Suprapubic skin (tissue), 4 donors: ENCODE measurements around the gene TIAL1. TPM values are rescaled to one million over a fixed set of nuclear protein-coding genes. Genes with fewer than 3 reads are reported as not detected.

Experiments used
- DNase-seq, 2 donors: peaks; one replicate each; pipeline ENCODE4 v3.0.0-alpha.2; 2019; ENCODE audit warnings: low spot score in 2 of 2
- H3K27ac ChIP-seq: fragments of 200-600 bp; sonication (generic); one replicate; pipeline ENCODE4 v1.5.1; 2019
- H3K27me3 ChIP-seq: fragments of 200-600 bp; sonication (generic); one replicate; pipeline ENCODE4 v1.5.1; 2019
- H3K36me3 ChIP-seq: fragments of 200-600 bp; sonication (generic); one replicate; pipeline ENCODE4 v1.5.1; 2019
- H3K4me1 ChIP-seq: fragments of 200-600 bp; sonication (generic); one replicate; pipeline ENCODE4 v1.5.1; 2019
- H3K4me3 ChIP-seq: fragments of 200-600 bp; sonication (generic); one replicate; pipeline ENCODE4 v1.5.1; 2019; ENCODE audit warnings: mild to moderate bottlenecking
- H3K9me3 ChIP-seq: fragments of 200-600 bp; sonication (generic); one replicate; pipeline ENCODE4 v1.5.1; 2019
- CTCF ChIP-seq, 2 donors: fragments of 200-600 bp in 1 of 2; fragments of 450-650 bp in 1 of 2; sonication (generic) in 1 of 2; IDR thresholded peaks; one replicate each; pipeline ENCODE4 v1.5.1; 2016 to 2019; ENCODE audit warnings: antibody characterized with exemption in 2 of 2, mild to moderate bottlenecking in 1 of 2, moderate library complexity in 1 of 2
- EP300 ChIP-seq: sonication (generic); formaldehyde crosslinking; IDR thresholded peaks from one replicate; pipeline ENCODE4 v1.6.1; 2017; ENCODE audit warnings: antibody characterized with exemption
- POLR2A ChIP-seq, 2 donors: fragments of 450-650 bp; IDR thresholded peaks; one replicate each; pipeline ENCODE4 v1.6.1; 2017; ENCODE audit warnings: antibody characterized with exemption in 2 of 2, mild to moderate bottlenecking in 2 of 2, moderate library complexity in 2 of 2
- POLR2AphosphoS5 ChIP-seq, 3 donors: sonication (generic); formaldehyde crosslinking; IDR thresholded peaks; one replicate each; pipeline ENCODE4 v1.6.1; 2017; ENCODE audit warnings: antibody characterized with exemption in 3 of 3
- WGBS: methylation state at CpG from one replicate; pipeline ENCODE4 v1.1.5; 2018; 5-methylcytosine and 5-hydroxymethylcytosine counted together
- total RNA-seq, 4 donors: library from RNA; depleted of rRNA; stranded (reverse); fragments of >200 nt; gene quantifications; one replicate each; pipeline ENCODE4 v1.1.0, GENCODE V29; 2016

The TIAL1 gene
- total RNA-seq, 4 donors from 2014 or later: 52.8 to 176 (median 62.2) TPM

- H3K4me1 ChIP-seq: peaks cover 37% of the 10 kb centered on the region
Observed at GRCh38 chr10:119541046-119541445, 55.7 kb downstream of the TIAL1 start.

GRCh38 chr10:119540038-119540437 is 56.7 kb downstream of the TIAL1 start:
- Histone ChIP-seq H3K4me3 (no peak overlapping the region), H3K36me3 (no peaks in the 10 kb centered on the region), H3K4me1 (peaks cover 37% of the 10 kb centered on the region), H3K27me3 (no peaks in the 10 kb centered on the region), H3K9me3 (no peaks in the 10 kb centered on the region), H3K27ac (no peak overlapping the region)
- TF ChIP-seq POLR2A (IDR thresholded peaks at IDR 0.05): no peak
- no peak for TF ChIP-seq POLR2AphosphoS5 (IDR thresholded peaks at IDR 0.05)
- no peak for TF ChIP-seq CTCF (IDR thresholded peaks at IDR 0.05)
- no peak for TF ChIP-seq EP300
- DNase-seq: no peak
- WGBS: 93% methylated on average over 4 of the region's 4 CpGs

More at GRCh38 chr10:119541046-119541445, 55.7 kb downstream of the TIAL1 start:
- Histone ChIP-seq H3K36me3 (no peaks in the 10 kb centered on the region), H3K9me3 (no peaks in the 10 kb centered on the region), H3K27me3 (no peaks in the 10 kb centered on the region), H3K4me3 (peak overlapping the region; percentile 82), H3K27ac (no peak overlapping the region)
- TF ChIP-seq CTCF (IDR thresholded peaks at IDR 0.05) (no peak), EP300 (no peak), POLR2AphosphoS5 (IDR thresholded peaks at IDR 0.05) (no peak), POLR2A (IDR thresholded peaks at IDR 0.05) (no peak)
- no peak for DNase-seq
- 17% methylated on average over 6 of the region's 6 CpGs for WGBS

- DNase-seq: no peak
- H3K4me1 ChIP-seq: peaks cover 37% of the 10 kb centered on the region
- no peak for TF ChIP-seq EP300
- TF ChIP-seq POLR2AphosphoS5 (IDR thresholded peaks at IDR 0.05): no peak
- no peak for TF ChIP-seq POLR2A (IDR thresholded peaks at IDR 0.05)
- TF ChIP-seq CTCF (IDR thresholded peaks at IDR 0.05): no peak
- H3K36me3 ChIP-seq: no peaks in the 10 kb centered on the region
- WGBS: 65% methylated on average over 9 of the region's 9 CpGs
- no peaks in the 10 kb centered on the region for H3K27me3 ChIP-seq
- no peak overlapping the region for H3K4me3 ChIP-seq
- no peaks in the 10 kb centered on the region for H3K9me3 ChIP-seq
- H3K27ac ChIP-seq: no peak overlapping the region
Observed at GRCh38 chr10:119539359-119539825, 57.4 kb downstream of the TIAL1 start.

GRCh38 chr10:119538632-119539358 is 58.0 kb downstream of the TIAL1 start:
- Histone ChIP-seq H3K9me3 (no peaks in the 10 kb centered on the region), H3K4me3 (no peak overlapping the region), H3K36me3 (no peaks in the 10 kb centered on the region), H3K27ac (no peak overlapping the region), H3K4me1 (peaks cover 35% of the 10 kb centered on the region), H3K27me3 (no peaks in the 10 kb centered on the region)
- WGBS: 57% methylated on average over 9 of the region's 9 CpGs
- no peak for DNase-seq
- no peak for TF ChIP-seq POLR2A (IDR thresholded peaks at IDR 0.05)
- no peak for TF ChIP-seq POLR2AphosphoS5 (IDR thresholded peaks at IDR 0.05)
- no peak for TF ChIP-seq CTCF (IDR thresholded peaks at IDR 0.05)
- no peak for TF ChIP-seq EP300

GRCh38 chr10:119537953-119538630 is 58.7 kb downstream of the TIAL1 start:
- Histone ChIP-seq H3K36me3 (no peaks in the 10 kb centered on the region), H3K27me3 (no peaks in the 10 kb centered on the region), H3K4me1 (peaks cover 28% of the 10 kb centered on the region), H3K4me3 (no peak overlapping the region), H3K9me3 (no peaks in the 10 kb centered on the region), H3K27ac (no peak overlapping the region)
- DNase-seq: no peak
- TF ChIP-seq POLR2AphosphoS5 (IDR thresholded peaks at IDR 0.05) (no peak), CTCF (IDR thresholded peaks at IDR 0.05) (no peak), POLR2A (IDR thresholded peaks at IDR 0.05) (no peak), EP300 (no peak)
- WGBS: 86% methylated on average over 5 of the region's 5 CpGs
